Osteocyte (in vitro differentiated cells): ENCODE measurements around the gene LRRC8C. TPM values are rescaled to one million over a fixed set of nuclear protein-coding genes. Genes with fewer than 3 reads are reported as not detected.

Experiments
- DNase-seq: peaks from one replicate; pipeline ENCODE4 v3.0.0; 2021; ENCODE audit warnings: mixed read lengths; ENCODE audit not compliant: unreplicated experiment; ENCODE audit errors: extremely low spot score
- H3K27ac Mint-ChIP-seq: one replicate; pipeline ENCODE4 v1.8.0; 2021; ENCODE audit warnings: mild to moderate bottlenecking, mixed read lengths; ENCODE audit not compliant: unreplicated experiment
- H3K27me3 Mint-ChIP-seq: one replicate; pipeline ENCODE4 v1.8.0; 2021; ENCODE audit warnings: mixed read lengths; ENCODE audit not compliant: unreplicated experiment
- H3K36me3 Mint-ChIP-seq: one replicate; pipeline ENCODE4 v1.8.0; 2021; ENCODE audit warnings: mixed read lengths; ENCODE audit not compliant: unreplicated experiment
- H3K4me1 Mint-ChIP-seq: one replicate; pipeline ENCODE4 v1.8.0; 2021; ENCODE audit warnings: mixed read lengths; ENCODE audit not compliant: unreplicated experiment
- H3K4me3 Mint-ChIP-seq: one replicate; pipeline ENCODE4 v1.8.0; 2021; ENCODE audit warnings: mild to moderate bottlenecking, moderate library complexity, mixed read lengths; ENCODE audit not compliant: unreplicated experiment
- H3K9me3 Mint-ChIP-seq: one replicate; pipeline ENCODE4 v1.8.0; 2021; ENCODE audit warnings: mixed read lengths; ENCODE audit not compliant: unreplicated experiment
- total RNA-seq: library from RNA; stranded (reverse); gene quantifications from 2 replicates; pipeline ENCODE4 v1.2.1, GENCODE V29; 2021
- TF ChIP-seq, protein P1 (sequence below): fragments of 200-600 bp; sonication (generic); IDR thresholded peaks from 2 replicates; pipeline ENCODE4 v1.5.0; 2021; ENCODE audit warnings: antibody characterized with exemption, mild to moderate bottlenecking, moderate library complexity

LRRC8C gene
- total RNA-seq, 1 donor from 2014 or later, result 3.5 TPM

GRCh38 chr1:89649783-89650182, 16.9 kb downstream of the LRRC8C start:
- H3K36me3 Mint-ChIP-seq, result peaks cover 3% of the 10 kb centered on the region
- H3K27ac Mint-ChIP-seq, result no peak overlapping the region
- H3K9me3 Mint-ChIP-seq, result peaks cover 14% of the 10 kb centered on the region
- H3K4me3 Mint-ChIP-seq, result no peak overlapping the region
- DNase-seq, result no peak
- TF ChIP-seq, protein P1, sequence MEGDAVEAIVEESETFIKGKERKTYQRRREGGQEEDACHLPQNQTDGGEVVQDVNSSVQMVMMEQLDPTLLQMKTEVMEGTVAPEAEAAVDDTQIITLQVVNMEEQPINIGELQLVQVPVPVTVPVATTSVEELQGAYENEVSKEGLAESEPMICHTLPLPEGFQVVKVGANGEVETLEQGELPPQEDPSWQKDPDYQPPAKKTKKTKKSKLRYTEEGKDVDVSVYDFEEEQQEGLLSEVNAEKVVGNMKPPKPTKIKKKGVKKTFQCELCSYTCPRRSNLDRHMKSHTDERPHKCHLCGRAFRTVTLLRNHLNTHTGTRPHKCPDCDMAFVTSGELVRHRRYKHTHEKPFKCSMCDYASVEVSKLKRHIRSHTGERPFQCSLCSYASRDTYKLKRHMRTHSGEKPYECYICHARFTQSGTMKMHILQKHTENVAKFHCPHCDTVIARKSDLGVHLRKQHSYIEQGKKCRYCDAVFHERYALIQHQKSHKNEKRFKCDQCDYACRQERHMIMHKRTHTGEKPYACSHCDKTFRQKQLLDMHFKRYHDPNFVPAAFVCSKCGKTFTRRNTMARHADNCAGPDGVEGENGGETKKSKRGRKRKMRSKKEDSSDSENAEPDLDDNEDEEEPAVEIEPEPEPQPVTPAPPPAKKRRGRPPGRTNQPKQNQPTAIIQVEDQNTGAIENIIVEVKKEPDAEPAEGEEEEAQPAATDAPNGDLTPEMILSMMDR, result no peak
- peaks cover 27% of the 10 kb centered on the region for H3K4me1 Mint-ChIP-seq
- H3K27me3 Mint-ChIP-seq, result no peaks in the 10 kb centered on the region

- DNase-seq, result no peak
- TF ChIP-seq, protein P1, result no peak
- Mint-ChIP-seq H3K27me3 (no peaks in the 10 kb centered on the region), H3K4me3 (no peak overlapping the region), H3K9me3 (no peaks in the 10 kb centered on the region), H3K27ac (peak overlapping the region; percentile 3), H3K36me3 (peaks cover 2% of the 10 kb centered on the region), H3K4me1 (peaks cover 34% of the 10 kb centered on the region)
Observed at GRCh38 chr1:89652373-89652772, 19.5 kb downstream of the LRRC8C start.

GRCh38 chr1:89657886-89658285, 25.0 kb downstream of the LRRC8C start:
- H3K27ac Mint-ChIP-seq, result peak overlapping the region; percentile 47
- H3K4me3 Mint-ChIP-seq, result no peak overlapping the region
- H3K27me3 Mint-ChIP-seq, result no peaks in the 10 kb centered on the region
- TF ChIP-seq, protein P1, result no peak
- H3K36me3 Mint-ChIP-seq, result peaks cover 4% of the 10 kb centered on the region
- no peak for DNase-seq
- no peaks in the 10 kb centered on the region for H3K9me3 Mint-ChIP-seq
- peaks cover 39% of the 10 kb centered on the region for H3K4me1 Mint-ChIP-seq

DNA sequence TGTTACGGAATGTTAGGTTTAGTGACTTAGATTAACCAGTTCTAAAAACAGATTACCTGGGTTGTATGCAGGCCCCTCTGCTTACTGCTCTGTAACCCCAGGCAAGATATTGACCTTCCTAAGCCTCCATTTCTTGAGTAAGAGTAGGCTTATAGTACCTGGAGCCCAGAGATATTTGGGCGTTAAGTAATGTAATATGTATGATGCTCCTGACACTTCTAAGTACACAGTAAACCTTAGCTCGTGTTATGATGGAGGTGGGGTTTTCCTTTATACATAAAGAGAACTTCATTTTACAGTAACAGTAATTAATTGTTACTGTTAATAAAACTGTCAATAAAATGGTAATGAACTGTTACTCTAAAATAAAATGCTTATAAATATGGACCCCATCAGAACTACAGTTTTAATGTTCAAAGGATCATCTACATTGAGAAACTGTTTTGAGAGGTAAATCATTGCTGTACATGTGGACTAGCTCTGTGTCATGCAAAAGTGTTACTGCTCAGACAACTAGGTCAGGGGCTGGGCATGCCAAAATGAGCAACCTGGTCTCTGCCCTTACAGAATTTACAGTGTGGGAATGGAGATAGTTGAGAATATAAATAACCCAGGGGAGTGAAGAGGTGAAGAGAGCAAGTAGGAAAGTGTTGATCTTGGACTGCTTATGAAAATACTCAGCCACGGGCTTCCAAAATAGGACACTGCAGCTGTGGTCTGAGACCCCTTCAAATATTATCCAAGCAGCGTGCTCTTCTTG, 26.6 kb downstream of the LRRC8C start:
- TF ChIP-seq, protein P1, result no peak
- no peaks in the 10 kb centered on the region for H3K27me3 Mint-ChIP-seq
- peaks cover 8% of the 10 kb centered on the region for H3K36me3 Mint-ChIP-seq
- peaks cover 10% of the 10 kb centered on the region for H3K9me3 Mint-ChIP-seq
- H3K27ac Mint-ChIP-seq, result peak overlapping the region; percentile 40
- DNase-seq, result no peak
- H3K4me3 Mint-ChIP-seq, result no peak overlapping the region
- peaks cover 38% of the 10 kb centered on the region for H3K4me1 Mint-ChIP-seq

DNA sequence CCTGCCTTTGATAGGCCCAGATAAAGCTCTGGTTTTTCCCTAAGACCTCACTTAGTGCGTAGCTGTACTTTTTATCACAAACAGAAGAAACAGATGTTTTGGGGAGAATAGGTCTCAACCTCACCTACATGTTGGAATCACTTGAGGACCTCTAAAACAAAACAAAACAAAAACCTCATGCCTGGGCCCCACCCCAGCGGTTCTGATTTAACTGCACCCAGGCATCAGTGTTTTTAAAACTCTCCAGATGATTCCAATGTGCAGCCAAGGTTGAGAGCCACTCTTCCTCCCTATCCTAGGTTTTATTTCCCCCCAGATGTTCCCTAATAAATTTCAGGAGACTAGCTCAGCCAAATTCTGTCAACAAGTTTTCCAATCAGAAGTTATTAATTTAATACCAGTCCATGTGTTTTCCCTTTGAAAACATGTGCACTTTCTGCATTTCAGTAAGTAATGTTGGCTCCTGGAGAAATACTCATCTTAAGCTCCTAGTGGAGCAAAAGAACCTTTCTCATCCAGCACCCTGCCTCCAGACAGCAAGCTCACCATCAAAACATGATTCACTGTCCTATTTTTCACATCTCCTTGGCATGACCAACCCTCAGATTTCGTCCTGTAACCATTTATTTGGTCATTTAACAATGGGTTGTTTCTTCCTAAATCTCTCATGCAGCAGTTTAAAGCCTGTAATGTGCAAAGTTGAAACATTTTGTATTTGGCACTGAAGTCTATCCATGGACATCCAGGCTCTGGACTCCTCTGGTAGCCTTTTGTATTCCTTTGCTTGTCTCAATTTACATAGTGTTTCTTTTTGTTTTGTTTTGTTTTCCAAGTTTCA, 27.5 kb downstream of the LRRC8C start:
- no peak for DNase-seq
- TF ChIP-seq, protein P1, result no peak
- Mint-ChIP-seq H3K27ac (no peak overlapping the region), H3K36me3 (peaks cover 7% of the 10 kb centered on the region), H3K4me1 (peaks cover 38% of the 10 kb centered on the region), H3K9me3 (peaks cover 11% of the 10 kb centered on the region), H3K27me3 (no peaks in the 10 kb centered on the region), H3K4me3 (no peak overlapping the region)
